T-helper 9 cell (primary cell): Measurements from ENCODE around the gene SORCS3.

Experiments used
- DNase-seq: peaks from one replicate; pipeline ENCODE4 v3.0.0-alpha.2; 2020

The SORCS3 gene

DNA sequence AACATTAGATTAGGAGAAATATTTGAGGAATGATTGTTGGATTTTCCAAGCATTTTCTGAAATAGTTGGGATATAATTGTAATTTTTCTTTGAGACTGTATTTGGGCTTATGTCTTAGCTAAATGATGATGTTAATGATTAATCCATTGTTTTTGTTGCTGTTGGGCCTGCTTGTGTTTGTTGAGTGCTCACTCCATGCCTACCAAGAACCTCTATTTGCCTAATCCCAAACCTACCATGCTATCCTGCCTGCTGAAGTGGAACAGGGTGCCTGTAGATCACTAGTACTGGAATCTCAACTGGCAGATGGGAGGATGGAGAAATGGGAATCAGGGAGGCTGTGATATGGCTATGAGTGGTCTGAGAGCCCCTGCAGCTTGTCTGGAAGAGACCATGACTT, 565.5 kb downstream of the SORCS3 start:
- no peak for DNase-seq

DNA sequence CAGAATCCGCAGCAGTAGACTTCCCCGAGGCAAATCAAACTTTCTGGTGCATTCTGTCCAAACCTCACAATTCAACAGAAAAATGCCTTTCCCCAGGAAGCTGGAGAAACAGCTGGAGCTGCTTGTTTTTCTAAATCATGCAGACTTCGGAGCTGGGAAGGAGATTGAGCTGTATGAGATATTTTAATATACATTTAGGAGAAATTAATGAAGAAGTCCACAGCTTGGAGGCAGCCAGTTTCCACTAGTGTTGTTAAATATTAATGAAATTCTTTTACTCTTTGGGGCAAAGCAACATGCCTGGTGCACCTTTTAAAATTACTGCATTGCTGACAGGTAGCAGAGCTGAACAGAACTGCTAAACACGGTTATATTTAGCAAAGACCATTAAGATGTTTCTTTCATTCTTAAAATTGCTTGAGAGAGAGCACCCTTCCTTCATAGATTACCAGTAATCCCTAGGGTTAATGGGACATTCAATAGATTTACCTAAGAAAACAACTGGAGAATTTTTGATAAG, 566.4 kb downstream of the SORCS3 start:
- no peak for DNase-seq

GRCh38 chr10:105210546-105210945, 569.5 kb downstream of the SORCS3 start:
- no peak for DNase-seq

DNA sequence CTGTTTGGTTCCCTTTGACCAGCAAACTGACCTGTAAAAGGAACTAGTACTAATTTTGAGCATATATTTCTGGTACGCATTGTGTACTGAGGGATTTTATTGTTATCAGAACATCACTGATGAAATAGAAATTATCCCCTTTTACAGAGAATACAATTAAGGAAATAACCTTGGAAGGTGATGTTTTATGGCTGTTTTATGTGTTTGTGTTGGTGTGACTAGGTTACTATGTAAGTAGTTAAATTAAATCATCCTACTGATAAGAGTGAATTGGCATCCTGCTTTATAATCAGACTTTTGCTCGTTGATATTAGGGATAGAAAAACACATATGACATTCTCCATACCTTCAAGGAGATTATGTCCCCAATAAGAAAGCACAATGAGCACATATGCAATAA, 596.6 kb downstream of the SORCS3 start:
- no peak for DNase-seq

DNA sequence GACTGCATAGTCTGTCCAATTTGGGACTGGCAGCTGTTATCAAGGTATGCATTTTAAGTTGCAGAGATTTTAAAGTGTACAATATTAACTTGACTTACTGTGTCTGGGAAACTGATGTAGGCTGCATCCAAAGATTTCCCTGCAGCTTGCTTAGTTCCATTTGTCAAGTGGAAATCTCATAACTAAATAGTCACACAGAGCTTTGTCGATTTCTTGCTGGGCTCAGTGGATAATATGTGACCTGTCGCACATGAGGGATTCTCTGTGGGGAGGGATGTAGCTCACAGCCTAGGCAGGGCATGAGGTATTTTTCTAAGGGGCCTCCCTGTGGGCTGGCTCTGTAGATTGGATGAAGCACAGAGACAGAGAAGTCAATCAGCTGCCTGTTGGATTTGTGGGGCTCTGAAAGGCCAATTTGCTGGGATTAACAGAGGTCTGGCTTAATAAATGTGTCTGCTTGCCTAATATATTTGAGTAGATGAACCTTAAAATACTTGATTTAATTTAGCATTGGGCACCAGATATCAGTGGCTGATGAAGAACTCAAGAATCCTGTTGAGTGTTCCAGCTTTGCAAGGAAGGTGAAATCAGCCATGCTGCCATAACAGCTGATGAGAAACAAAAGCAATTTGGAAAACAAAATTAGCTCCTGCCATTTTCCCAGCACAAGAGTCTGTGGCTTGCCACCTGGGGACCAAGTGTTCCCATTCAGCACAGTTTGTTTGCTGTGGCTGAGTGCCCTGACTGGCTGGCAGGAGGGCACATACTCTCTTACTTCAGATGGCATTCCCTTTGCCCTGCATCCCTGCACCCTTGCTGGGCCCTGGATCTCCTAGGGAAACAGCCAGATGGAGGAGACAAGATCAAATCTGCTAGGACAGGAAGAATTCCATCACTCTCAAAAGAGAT, 598.5 kb downstream of the SORCS3 start:
- DNase-seq: no peak

GRCh38 chr10:105241254-105241653, 600.2 kb downstream of the SORCS3 start:
- no peak for DNase-seq

GRCh38 chr10:105243381-105243780, 602.3 kb downstream of the SORCS3 start:
- DNase-seq: no peak

DNA sequence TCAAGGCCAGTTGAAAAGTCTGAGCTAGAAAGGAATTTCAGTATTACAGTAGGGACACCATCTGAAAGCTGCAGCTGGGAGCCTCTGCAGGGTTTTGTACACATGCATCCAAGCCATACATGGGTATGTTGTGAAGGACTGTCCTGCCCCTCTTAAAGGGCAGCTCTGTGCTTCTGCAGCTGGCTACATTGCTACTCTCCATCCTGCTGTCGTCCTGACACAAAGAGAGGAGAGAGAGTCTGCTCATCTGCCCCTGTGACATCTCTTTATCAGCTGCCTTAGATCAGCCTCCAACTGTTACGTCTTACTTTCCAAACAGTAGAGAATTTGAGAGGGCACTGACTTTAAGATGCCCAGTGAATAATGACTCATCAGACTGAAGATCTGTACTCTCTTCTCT, 602.7 kb downstream of the SORCS3 start:
- no peak for DNase-seq

DNA sequence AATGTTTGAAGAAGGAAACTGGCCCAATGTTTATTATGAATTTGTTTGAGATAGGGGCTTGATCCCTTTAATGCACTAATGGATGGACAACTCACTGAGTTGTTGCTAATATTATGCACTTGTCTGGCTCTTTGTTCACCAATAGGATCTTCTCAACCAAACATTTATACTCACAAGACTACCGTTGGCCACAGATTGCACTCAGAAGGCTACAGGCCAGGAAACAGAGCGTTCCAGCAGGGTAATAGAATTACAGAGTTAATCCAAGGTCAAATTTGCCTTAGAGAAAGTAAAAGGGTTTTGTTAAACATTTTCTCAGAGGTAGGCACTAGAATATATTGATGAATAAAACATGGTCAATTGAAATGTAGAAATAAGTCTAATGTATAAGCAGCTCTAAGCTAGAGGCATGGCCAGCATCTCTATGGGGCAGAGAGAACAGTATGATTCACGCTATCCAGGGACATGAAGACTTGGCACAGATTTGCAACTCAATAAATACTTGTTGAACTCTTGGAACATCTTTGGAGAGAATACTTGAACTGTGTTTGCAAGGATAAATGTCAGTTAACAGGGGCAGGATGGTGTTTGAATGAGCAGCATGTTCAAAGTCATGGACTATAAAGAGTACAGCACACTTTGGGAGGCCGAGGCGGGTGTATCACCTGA, 606.9 kb downstream of the SORCS3 start:
- no peak for DNase-seq

- no peak for DNase-seq
Measured at GRCh38 chr10:105252911-105253310, 611.8 kb downstream of the SORCS3 start.

DNA sequence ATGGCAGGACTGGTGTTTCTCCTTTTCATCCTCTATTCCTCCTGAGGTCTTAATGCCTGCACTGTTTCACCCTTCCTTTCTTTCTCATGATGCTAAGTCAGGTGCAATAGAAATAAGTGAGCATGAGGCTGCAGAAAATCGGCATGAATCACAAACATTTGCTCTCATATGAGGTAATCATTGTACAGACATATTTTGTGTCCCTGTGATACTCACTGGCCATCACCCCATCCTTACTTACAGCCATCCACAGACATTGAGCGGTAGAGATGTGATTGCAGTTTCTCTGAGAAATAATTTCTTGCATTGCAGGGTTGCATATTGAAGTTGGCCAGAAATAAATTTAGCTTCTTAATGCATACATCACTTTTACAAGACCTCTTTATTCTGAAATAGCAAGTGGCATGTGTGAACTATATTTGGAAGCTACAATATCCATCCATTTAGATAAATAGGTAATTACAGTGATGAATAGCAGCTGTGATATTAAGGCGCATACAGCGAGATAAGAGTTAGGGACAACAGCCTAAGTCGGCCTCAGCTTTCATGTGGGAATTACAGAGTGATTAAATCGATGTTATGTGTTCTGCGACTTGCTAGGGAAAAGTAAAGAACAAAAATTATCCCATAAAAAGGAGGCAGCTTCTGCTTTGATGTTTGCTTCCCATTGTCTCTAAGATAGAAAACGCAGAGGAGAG, 612.6 kb downstream of the SORCS3 start:
- no peak for DNase-seq

GRCh38 chr10:105258036-105258673, 617.1 kb downstream of the SORCS3 start:
- no peak for DNase-seq

GRCh38 chr10:105258674-105259065, 617.6 kb downstream of the SORCS3 start:
- no peak for DNase-seq

DNA sequence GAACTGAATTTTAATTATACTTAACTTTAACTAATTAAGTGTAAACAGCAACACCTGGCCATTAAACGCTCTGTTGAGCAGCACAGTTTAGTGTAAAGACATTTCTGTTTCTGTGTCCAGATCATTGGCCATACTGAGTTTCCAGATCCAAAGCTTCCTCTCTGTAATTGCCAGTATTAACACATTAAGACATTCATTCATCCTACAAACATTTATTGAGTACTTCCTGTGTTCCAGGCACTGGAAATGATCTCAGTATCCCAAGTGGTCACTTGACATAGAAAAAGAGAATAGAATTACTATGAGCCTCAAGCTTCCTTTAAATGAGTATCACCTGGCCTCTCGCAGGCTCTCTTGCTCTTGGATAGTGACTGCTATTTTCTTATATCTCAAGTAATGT, 618.1 kb downstream of the SORCS3 start:
- DNase-seq: no peak

DNA sequence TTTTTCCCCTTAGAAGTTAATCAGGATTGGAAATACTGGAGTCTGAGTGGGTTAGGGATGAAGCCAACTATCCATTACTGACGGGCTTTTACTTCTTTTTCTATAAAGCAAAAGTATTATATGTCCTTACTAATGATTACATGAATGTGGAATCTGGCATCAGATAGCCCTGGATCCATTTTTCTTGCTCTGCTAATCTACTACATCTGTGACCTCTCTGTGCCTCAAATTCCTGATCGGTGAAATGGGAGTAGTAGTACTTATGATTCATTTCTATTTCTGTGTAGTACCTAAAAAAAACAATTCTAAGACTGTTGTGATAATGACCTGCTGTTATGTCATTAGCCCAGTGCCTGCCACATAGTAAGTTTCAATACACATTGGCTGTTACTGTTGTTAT, 621.6 kb downstream of the SORCS3 start:
- no peak for DNase-seq

- no peak for DNase-seq
Measured at GRCh38 chr10:105266966-105267539, 626.0 kb downstream of the SORCS3 start.

GRCh38 chr10:105268961-105269360, 627.9 kb downstream of the SORCS3 start:
- no peak for DNase-seq

DNA sequence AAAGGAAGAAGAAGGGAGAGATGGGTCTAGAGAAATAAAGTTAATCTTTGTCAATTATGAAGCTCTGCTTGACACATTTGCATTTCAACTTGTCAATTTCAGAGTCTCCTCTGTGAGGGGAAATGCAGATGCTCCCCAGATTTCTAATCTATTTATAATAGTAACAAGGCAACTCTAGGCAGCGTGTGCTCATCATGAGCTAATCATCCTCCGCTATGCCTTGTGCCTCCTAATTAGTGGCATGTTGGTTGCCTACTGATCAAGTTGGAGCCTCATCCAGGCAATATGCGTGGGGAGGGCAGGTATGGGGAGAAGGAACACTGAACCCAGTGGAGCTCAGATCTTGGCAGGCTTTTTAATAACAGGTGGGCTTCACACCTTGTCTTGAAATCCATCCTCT, 628.6 kb downstream of the SORCS3 start:
- DNase-seq: no peak

DNA sequence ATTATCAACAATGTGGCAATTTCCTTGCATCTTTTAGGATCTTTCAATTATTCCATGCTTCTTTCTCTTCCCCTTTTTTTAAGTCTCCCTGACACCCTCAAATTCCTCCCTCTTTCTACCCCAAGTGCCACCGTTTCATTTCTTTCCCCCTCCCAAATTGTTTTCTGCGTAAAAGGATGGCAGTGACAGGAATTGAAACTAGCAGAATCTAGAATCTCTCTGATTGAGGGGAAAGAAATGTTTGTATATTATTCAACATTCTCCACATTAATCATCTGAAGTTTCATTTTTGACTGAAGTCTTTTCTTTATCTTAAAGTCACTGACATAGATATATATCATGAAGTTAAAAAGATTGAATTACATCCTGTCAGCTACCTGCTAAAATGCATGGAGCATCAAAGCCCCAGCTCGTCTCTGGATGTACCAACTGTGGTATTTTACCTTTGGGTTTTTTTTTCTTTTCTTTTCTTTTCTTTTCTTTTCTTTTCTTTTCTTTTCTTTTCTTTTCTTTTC, 633.5 kb downstream of the SORCS3 start:
- DNase-seq: no peak

GRCh38 chr10:105278439-105278838, 637.3 kb downstream of the SORCS3 start:
- no peak for DNase-seq

GRCh38 chr10:105279101-105279500, 638.0 kb downstream of the SORCS3 start:
- DNase-seq: no peak

- DNase-seq: no peak
Measured at GRCh38 chr10:105280895-105281294, 639.8 kb downstream of the SORCS3 start.
